A549 (cell line): ENCODE data around the gene FAAP100. TPM values are rescaled to one million over a fixed set of nuclear protein-coding genes. Genes with fewer than 3 reads are reported as not detected.

Source experiments
- ATAC-seq, 2 experiments: fragments of 200-7000 bp in 1 of 2; fragments of >200 bp in 1 of 2; cut with Nextera tagmentation in 1 of 2; cut with Tn5 transposase in 1 of 2; 3 replicates each; pipeline versions ENCODE4 v1.8.0 to v1.9.1; 2018 to 2020; ENCODE audit warnings: mild to moderate bottlenecking in 1 of 2, moderate library complexity in 1 of 2
- CTCF ChIA-PET: fragments of 300-600 bp; sonication (Branson Sonifier 250); formaldehyde crosslinking; extraction: SDS; loops from one replicate; lab custom pipeline; 2021; ENCODE audit warnings: antibody characterized with exemption, inconsistent platforms; lab: Yijun Ruan, JAX
- POLR2A ChIA-PET: fragments of 350-600 bp; formaldehyde crosslinking; extraction: SDS; loops from one replicate; lab custom pipeline; 2021; ENCODE audit warnings: antibody characterized with exemption, inconsistent platforms; lab: Yijun Ruan, JAX
- DNase-seq, 2 experiments: peaks; one replicate each; pipeline versions ENCODE4 v3.0.0 to v3.0.0-alpha.2; 2011 to 2016; ENCODE audit warnings: low read depth in 1 of 2, low spot score in 1 of 2
- FAIRE-seq: peaks from 2 replicates; lab custom pipeline; 2011; peaks lifted over from hg19 to GRCh38; lab: Jason Lieb, UNC
- H3K27ac ChIP-seq, 2 experiments: fragments of >200 bp; sonication (Bioruptor Twin); formaldehyde crosslinking; 3 replicates each; pipeline ENCODE4 v1.5.1; 2016 to 2017
- H3K4me1 ChIP-seq: fragments of >200 bp; sonication (Bioruptor Twin); formaldehyde crosslinking; 3 replicates; pipeline ENCODE4 v1.6.1; 2016
- H3K4me2 ChIP-seq: fragments of >200 bp; sonication (Bioruptor Twin); formaldehyde crosslinking; 3 replicates; pipeline ENCODE4 v1.6.1; 2016
- H3K4me3 ChIP-seq: fragments of >200 bp; sonication (Bioruptor Twin); formaldehyde crosslinking; 3 replicates; pipeline ENCODE4 v1.5.1; 2016
- H3K9me3 ChIP-seq: fragments of >200 bp; sonication (Bioruptor Twin); formaldehyde crosslinking; 3 replicates; pipeline ENCODE4 v1.6.1; 2016
- CEBPB ChIP-seq, 2 experiments: fragments of >200 bp in 1 of 2; sonication (Bioruptor Twin) in 1 of 2; formaldehyde crosslinking in 1 of 2; IDR thresholded peaks; 2 replicates each; pipeline ENCODE4 v1.6.1; 2012 to 2016
- CHD4 ChIP-seq: fragments of 200-600 bp; sonication (generic); IDR thresholded peaks from 2 replicates; pipeline ENCODE4 v1.6.1; 2016; ENCODE audit warnings: antibody characterized with exemption, mild to moderate bottlenecking, borderline replicate concordance
- ELK1 ChIP-seq: fragments of 150-350 bp; IDR thresholded peaks from 2 replicates; pipeline ENCODE4 v1.6.1; 2014; ENCODE audit warnings: low read depth, mild to moderate bottlenecking, low read length
- EP300 ChIP-seq, 2 experiments: fragments of >200 bp; sonication (Bioruptor Twin); formaldehyde crosslinking; IDR thresholded peaks; 2 replicates in 1 of 2; 3 replicates in 1 of 2; pipeline ENCODE4 v1.6.1; 2016 to 2017
- FOSL2 ChIP-seq, 2 experiments: fragments of 450-650 bp in 1 of 2; fragments of >200 bp in 1 of 2; sonication (Bioruptor Twin) in 1 of 2; formaldehyde crosslinking; IDR thresholded peaks; 2 replicates each; pipeline versions ENCODE4 v1.5.0 to v1.6.1; 2016 to 2020; ENCODE audit warnings: mild to moderate bottlenecking in 1 of 2, moderate library complexity in 1 of 2
- FOXS1 ChIP-seq: fragments of 250-450 bp; sonication (Bioruptor Pico); IDR thresholded peaks from 2 replicates; pipeline ENCODE4 v1.5.0; 2020; ENCODE audit warnings: mild to moderate bottlenecking, moderate library complexity
- GATA3 ChIP-seq: IDR thresholded peaks from 2 replicates; pipeline ENCODE4 v1.6.1; 2012; ENCODE audit warnings: borderline replicate concordance
- HES2 ChIP-seq: fragments of >200 bp; sonication (Bioruptor Twin); formaldehyde crosslinking; IDR thresholded peaks from 2 replicates; pipeline ENCODE4 v1.6.1; 2016
- HOXA7 ChIP-seq: fragments of 250-450 bp; sonication (Bioruptor Pico); IDR thresholded peaks from 2 replicates; pipeline ENCODE4 v1.5.0; 2020; ENCODE audit warnings: mild to moderate bottlenecking, moderate library complexity
- JUN ChIP-seq, 2 experiments: fragments of >200 bp; sonication (Bioruptor Twin); formaldehyde crosslinking; IDR thresholded peaks; 2 replicates in 1 of 2; 3 replicates in 1 of 2; pipeline ENCODE4 v1.6.1; 2016 to 2017
- JUNB ChIP-seq: fragments of >200 bp; sonication (Bioruptor Twin); formaldehyde crosslinking; IDR thresholded peaks from 2 replicates; pipeline ENCODE4 v1.6.1; 2016
- KDM1A ChIP-seq: fragments of 200-600 bp; sonication (generic); IDR thresholded peaks from 2 replicates; pipeline ENCODE4 v1.6.1; 2016; ENCODE audit warnings: low read depth, mild to moderate bottlenecking
- MAZ ChIP-seq: fragments of 150-350 bp; IDR thresholded peaks from 2 replicates; pipeline ENCODE4 v1.6.1; 2014; ENCODE audit warnings: antibody characterized with exemption, low read depth, low read length, borderline replicate concordance
- NFE2L2 ChIP-seq: fragments of 150-350 bp; conservative IDR thresholded peaks from 2 replicates; pipeline ENCODE4 v1.6.1; 2014; ENCODE audit warnings: low read length
- PHF8 ChIP-seq: fragments of 200-600 bp; sonication (generic); IDR thresholded peaks from 2 replicates; pipeline ENCODE4 v1.6.1; 2016; ENCODE audit warnings: low read depth, mild to moderate bottlenecking, antibody characterized with exemption, moderate library complexity, borderline replicate concordance
- WGBS: methylation state at CpG from one replicate; pipeline ENCODE4 v1.1.6; 2017; ENCODE audit errors: missing lambda C conversion rate; 5-methylcytosine and 5-hydroxymethylcytosine counted together
- polyA plus RNA-seq, 4 experiments: library from polyadenylated mRNA; depleted of rRNA in 3 of 4; stranded (reverse); fragments of >200 nt; fragmentation: RNase III in 1 of 4; extraction: RNeasy Plus Mini Kit Qiagen cat#74134 plus additional on column Dnase treatment in 1 of 4; gene quantifications; 2 replicates in 3 of 4; 3 replicates in 1 of 4; pipeline ENCODE4 v1.2.3, GENCODE V29; 2011 to 2017
- TF ChIP-seq, protein P1 (sequence below): IDR thresholded peaks from 2 replicates; pipeline ENCODE4 v1.6.1; 2012
- TF ChIP-seq, protein P2 (sequence below): fragments of >200 bp; sonication (Bioruptor Twin); formaldehyde crosslinking; IDR thresholded peaks from 3 replicates; pipeline ENCODE4 v1.6.1; 2016
- TF ChIP-seq, protein P3 (sequence below): IDR thresholded peaks from 2 replicates; pipeline ENCODE4 v1.6.1; 2012

Gene FAAP100
- polyA plus RNA-seq, 2 of the 4 experiments (the other 2 are of a cell fraction) = 5.4 to 16.8 TPM

DNA sequence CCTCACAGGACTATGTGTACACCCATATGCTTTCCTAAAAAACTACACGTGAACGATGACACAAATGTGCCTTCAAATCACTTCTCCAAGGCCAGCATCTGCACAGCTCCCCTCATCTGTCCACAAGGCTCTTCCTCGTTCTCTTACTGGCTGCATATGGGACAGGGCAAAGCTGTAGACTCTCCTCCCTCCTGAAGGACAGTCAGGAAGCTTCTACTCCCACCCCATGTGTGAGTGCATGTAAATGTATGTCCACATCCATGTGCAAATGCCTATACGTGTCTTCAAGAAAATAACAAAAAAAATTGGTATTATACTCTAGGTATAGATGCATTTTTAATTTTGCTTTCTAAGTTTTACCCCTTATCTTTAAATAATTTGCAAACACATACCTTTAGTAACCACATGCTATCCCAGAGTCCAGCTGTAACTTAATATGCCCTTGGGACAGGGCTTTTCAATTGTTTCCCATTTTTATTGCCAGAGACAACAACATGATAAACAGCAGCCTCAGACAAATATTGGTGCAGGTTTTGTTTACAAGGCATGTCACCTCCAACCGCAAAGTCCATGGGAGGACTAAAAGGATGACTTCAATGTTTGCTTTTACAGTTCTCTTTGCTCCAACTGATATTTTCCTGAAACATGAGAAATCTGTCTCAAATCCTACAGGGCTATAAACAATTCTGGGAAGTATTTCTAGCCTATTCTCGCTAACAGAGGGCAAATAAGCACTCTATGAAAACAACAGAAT, 31.6 kb upstream of the FAAP100 start:
- TF ChIP-seq JUNB (0 out of 2 replicates have a peak, but pooled peaks have one; percentile 26), MAZ (no peak), NFE2L2 (no peak), PHF8 (no peak), CEBPB (IDR thresholded peaks at IDR 0.05) (peak in 1 of 2 experiments; percentile 39; a peak in 1 of 4 replicates), GATA3 (peak; percentile 89), CHD4 (no peak), HES2 (no peak), HOXA7 (CRISPR knock-in tag) (no peak), ELK1 (no peak), FOSL2 (IDR thresholded peaks at IDR 0.05) (no peak), FOSL2 (CRISPR knock-in tag; IDR thresholded peaks at IDR 0.05) (no peak; the same call in 1 of the 2 replicates), JUN (IDR thresholded peaks at IDR 0.05) (peak in 1 of 2 experiments; percentile 62; a peak in 1 of 5 replicates), FOXS1 (CRISPR knock-in tag) (no peak)
- TF ChIP-seq, protein P1, sequence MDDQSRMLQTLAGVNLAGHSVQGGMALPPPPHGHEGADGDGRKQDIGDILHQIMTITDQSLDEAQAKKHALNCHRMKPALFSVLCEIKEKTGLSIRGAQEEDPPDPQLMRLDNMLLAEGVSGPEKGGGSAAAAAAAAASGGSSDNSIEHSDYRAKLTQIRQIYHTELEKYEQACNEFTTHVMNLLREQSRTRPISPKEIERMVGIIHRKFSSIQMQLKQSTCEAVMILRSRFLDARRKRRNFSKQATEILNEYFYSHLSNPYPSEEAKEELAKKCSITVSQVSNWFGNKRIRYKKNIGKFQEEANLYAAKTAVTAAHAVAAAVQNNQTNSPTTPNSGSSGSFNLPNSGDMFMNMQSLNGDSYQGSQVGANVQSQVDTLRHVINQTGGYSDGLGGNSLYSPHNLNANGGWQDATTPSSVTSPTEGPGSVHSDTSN = 0 out of 2 replicates have a peak, but pooled peaks have one; percentile 18
- TF ChIP-seq, protein P2, sequence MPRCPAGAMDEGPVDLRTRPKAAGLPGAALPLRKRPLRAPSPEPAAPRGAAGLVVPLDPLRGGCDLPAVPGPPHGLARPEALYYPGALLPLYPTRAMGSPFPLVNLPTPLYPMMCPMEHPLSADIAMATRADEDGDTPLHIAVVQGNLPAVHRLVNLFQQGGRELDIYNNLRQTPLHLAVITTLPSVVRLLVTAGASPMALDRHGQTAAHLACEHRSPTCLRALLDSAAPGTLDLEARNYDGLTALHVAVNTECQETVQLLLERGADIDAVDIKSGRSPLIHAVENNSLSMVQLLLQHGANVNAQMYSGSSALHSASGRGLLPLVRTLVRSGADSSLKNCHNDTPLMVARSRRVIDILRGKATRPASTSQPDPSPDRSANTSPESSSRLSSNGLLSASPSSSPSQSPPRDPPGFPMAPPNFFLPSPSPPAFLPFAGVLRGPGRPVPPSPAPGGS = 0 out of 3 replicates have a peak, but pooled peaks have one; percentile 18
- TF ChIP-seq, protein P3, sequence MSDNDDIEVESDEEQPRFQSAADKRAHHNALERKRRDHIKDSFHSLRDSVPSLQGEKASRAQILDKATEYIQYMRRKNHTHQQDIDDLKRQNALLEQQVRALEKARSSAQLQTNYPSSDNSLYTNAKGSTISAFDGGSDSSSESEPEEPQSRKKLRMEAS = peak; percentile 62; the same call in 1 of the 2 replicates
- TF ChIP-seq, all 56 proteins: peak for 7
- ATAC-seq = no peak; a peak in 1 of 6 replicates
- no peak for FAIRE-seq
- H3K27ac ChIP-seq = no peak overlapping the region
- no peak overlapping the region for H3K4me3 ChIP-seq
- ChIA-PET POLR2A (no interaction called here), CTCF (interaction anchor here (2.0 to 45.0 kb wide), 3 partner anchors 0 to 65 kb away, joined by 6 to 1604 read pairs (median 1604); partner anchors contain the start of gene FAAP100)
- H3K9me3 ChIP-seq = no peaks in the 10 kb centered on the region
- H3K4me2 ChIP-seq = peak overlapping the region; percentile 14
- peak in 1 of 2 experiments; percentile 73 for DNase-seq
- 62% methylated on average over 6 of the region's 6 CpGs for WGBS
- peaks cover 51% of the 10 kb centered on the region for H3K4me1 ChIP-seq

DNA sequence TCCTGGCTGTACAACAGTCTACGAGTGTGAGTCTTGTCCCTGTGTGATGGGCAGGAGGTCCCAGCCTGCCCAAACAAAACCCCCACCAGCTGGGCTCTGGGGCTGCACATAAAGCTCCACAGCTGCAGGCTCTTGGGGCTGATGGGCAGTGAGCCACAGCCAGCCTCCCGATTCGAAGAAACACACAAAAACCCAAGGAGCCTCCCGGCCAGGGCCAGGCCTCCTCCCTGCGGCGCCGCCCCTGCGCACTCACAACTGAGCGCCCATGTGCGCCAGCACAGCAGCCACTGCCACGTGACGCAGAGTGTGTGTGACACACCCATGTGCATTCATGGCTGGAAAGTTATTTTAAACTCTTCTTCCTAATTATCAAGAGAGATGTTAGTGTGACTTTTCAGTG, 30.6 kb upstream of the FAAP100 start:
- POLR2A ChIA-PET = no interaction called here
- no peaks in the 10 kb centered on the region for H3K9me3 ChIP-seq
- peak overlapping the region in 1 of 2 experiments; percentile 20; a peak in 2 of 6 replicates for H3K27ac ChIP-seq
- CTCF ChIA-PET = interaction anchor here (0.8 to 45.0 kb wide), 4 partner anchors 1 to 64 kb away, joined by 3 to 1604 read pairs (median 805); partner anchors contain the start of gene FAAP100
- no peak for FAIRE-seq
- no peak for ATAC-seq
- peaks cover 61% of the 10 kb centered on the region for H3K4me1 ChIP-seq
- WGBS = 93% methylated on average over 12 of the region's 12 CpGs
- H3K4me2 ChIP-seq = no peak overlapping the region
- no peak for TF ChIP-seq NFE2L2
- no peak for TF ChIP-seq KDM1A
- no peak for TF ChIP-seq EP300 (IDR thresholded peaks at IDR 0.05)
- H3K4me3 ChIP-seq = no peak overlapping the region
- DNase-seq = no peak
